GM20000 (cell line): Measurements from ENCODE around the gene DMRTB1.

ENCODE experiments used
- DNase-seq: peaks from one replicate; pipeline ENCODE4 v3.0.0; 2012; ENCODE audit warnings: low spot score
- TF ChIP-seq, protein P1 (sequence below): IDR thresholded peaks from 2 replicates; pipeline ENCODE4 v1.5.1; 2012; ENCODE audit warnings: mild to moderate bottlenecking, control low read depth; ENCODE audit errors: extremely low read depth, missing control alignments

DMRTB1 gene

DNA sequence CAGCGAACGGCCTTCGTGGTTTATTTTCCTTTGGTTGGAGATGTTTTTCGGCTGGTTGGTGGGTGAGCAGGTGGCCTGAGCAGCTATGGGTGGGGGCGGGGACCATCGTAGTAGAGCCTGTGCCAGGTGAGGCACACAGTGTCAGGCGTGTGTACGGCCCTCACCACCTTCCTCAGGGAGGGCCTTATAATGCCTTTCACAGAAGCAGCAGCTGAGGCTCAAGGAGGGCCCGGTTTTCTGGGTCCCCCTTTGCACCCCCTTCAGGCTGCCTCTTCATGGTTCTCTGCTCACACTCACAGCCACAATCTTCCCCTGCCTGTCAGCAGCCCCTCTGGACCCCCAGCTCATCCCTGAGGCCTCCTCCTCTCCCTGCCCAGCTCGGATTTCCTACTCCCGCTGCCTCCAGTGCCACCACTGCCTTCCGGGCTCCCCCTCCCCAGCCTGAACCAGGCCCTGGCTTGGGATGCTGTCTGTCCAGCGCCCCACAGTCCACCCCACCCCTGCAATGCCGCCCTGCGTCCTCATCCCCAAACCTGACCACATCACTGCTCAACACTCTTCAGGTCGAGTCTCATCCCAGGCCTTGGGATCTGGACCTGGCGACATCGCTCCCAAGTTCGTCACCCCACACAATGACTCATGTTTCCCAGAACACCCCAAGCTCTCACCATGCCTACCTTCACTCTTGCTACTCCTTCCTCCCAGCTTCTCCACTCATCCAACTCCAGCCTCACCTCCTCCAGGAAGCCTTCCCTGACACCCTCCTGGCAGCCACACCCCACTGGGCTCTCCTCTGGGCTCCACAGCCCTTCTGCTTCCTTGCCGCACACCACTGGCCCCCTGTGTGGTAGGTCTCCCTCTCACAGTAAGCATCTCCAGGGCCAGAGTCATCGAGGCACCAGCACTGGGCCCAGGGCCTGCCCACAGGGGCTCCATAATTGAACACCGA lies 53.9 kb downstream of the DMRTB1 start:
- DNase-seq: no peak
- TF ChIP-seq, protein P1, sequence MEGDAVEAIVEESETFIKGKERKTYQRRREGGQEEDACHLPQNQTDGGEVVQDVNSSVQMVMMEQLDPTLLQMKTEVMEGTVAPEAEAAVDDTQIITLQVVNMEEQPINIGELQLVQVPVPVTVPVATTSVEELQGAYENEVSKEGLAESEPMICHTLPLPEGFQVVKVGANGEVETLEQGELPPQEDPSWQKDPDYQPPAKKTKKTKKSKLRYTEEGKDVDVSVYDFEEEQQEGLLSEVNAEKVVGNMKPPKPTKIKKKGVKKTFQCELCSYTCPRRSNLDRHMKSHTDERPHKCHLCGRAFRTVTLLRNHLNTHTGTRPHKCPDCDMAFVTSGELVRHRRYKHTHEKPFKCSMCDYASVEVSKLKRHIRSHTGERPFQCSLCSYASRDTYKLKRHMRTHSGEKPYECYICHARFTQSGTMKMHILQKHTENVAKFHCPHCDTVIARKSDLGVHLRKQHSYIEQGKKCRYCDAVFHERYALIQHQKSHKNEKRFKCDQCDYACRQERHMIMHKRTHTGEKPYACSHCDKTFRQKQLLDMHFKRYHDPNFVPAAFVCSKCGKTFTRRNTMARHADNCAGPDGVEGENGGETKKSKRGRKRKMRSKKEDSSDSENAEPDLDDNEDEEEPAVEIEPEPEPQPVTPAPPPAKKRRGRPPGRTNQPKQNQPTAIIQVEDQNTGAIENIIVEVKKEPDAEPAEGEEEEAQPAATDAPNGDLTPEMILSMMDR: no peak

DNA sequence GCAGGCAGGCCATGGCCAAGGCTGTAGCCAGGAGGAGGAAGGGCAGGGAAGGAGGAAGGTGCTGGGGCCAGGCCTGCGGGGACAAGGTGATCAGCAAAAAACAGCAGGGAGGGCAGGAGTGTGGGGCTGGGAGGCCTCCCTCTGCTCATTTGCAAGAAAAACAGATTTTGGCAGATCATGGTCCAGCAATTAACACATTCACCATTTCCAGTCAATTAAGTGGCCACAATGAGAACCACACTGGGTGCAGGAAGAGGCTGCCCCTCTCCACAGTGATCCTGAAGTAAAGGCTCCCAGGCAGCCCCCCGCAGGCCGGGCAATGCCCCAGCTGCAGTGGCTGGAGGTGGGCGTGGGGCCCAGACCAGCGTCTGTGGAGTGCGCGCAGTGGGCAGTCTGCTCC lies 54.6 kb downstream of the DMRTB1 start:
- DNase-seq: no peak

DNA sequence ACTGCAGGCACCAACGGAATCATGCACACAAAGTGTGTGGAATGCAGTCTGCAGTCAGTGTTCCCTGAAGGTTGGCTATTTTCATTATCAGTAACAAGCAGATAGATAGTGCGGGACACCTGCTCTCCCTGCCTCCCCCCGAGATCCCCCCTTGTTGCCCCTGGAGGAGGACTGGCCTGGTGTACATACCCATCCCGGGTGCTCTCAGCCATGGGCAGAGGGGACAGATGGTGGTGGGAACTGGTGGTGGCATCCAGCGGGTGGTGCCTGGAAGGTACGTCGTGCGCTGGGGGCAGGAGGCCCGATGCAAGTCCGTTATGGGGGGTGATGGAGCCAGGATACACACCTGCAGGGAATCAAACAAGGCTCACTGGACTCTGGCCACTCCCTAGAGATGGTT lies 55.2 kb downstream of the DMRTB1 start:
- TF ChIP-seq, protein P1: no peak
- DNase-seq: no peak

More for the DNA sequence above, 54.6 kb downstream of the DMRTB1 start:
- TF ChIP-seq, protein P1: no peak

DNA sequence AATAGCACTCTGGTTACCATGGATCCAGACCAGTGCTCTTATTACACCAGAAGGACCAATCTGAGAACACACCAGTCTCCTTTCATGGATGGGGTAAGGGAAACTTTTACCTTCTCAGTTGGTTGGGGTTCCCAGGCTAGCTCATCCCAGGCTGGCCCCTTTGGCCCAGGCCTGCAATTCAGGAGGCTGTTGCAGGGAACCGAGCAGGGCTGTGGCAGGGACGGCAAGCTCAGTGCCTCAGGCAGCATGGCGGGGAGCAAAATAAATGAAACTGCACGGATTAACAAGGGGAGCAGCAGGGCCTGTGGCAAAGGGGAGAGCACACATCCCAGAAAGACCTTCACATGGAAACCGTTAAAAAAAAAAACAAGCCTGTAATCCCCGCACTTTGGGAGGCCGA lies 57.0 kb downstream of the DMRTB1 start:
- TF ChIP-seq, protein P1: no peak
- DNase-seq: no peak
